K562 (cell line): Measurements from ENCODE around the gene SLC7A6. TPM values are rescaled to one million over a fixed set of nuclear protein-coding genes. Genes with fewer than 3 reads are reported as not detected.

Source experiments
- HNRNPH1 ChIP-seq: fragments of 200-400 bp; formaldehyde crosslinking; optimal IDR thresholded peaks from 2 replicates; pipeline ENCODE3; 2017; ENCODE audit warnings: low read depth, mild to moderate bottlenecking, low read length, moderate library complexity
- KDM1A ChIP-seq, 2 experiments: fragments of 450-650 bp; IDR thresholded peaks; 2 replicates each; pipeline ENCODE4 v1.6.1; 2016; ENCODE audit warnings: mild to moderate bottlenecking in 2 of 2
- L3MBTL2 ChIP-seq: fragments of 450-650 bp; IDR thresholded peaks from 2 replicates; pipeline ENCODE4 v1.6.1; 2016; ENCODE audit warnings: mild to moderate bottlenecking, moderate library complexity
- NFXL1 ChIP-seq: fragments of 450-650 bp; formaldehyde crosslinking; IDR thresholded peaks from 2 replicates; pipeline ENCODE4 v1.4.0; 2021; ENCODE audit warnings: mild to moderate bottlenecking
- POU5F1 ChIP-seq: fragments of 150-350 bp; IDR thresholded peaks from 2 replicates; pipeline ENCODE4 v1.6.1; 2014; ENCODE audit warnings: borderline replicate concordance, low read length, low read depth, mild to moderate bottlenecking; ENCODE audit not compliant: partially characterized antibody
- SMAD1 ChIP-seq: fragments of 150-350 bp; IDR thresholded peaks from 2 replicates; pipeline ENCODE4 v1.6.1; 2014; ENCODE audit warnings: low read length, low read depth; ENCODE audit not compliant: partially characterized antibody
- TAF1 ChIP-seq: IDR thresholded peaks from 2 replicates; pipeline ENCODE4 v1.6.1; 2011; ENCODE audit warnings: mild to moderate bottlenecking, low read length, moderate library complexity; ENCODE audit not compliant: insufficient read depth, control insufficient read depth, severe bottlenecking; ENCODE audit errors: extremely low read depth
- TBL1XR1 ChIP-seq, 2 experiments: IDR thresholded peaks; 2 replicates each; pipeline ENCODE4 v1.6.1; 2012; ENCODE audit warnings: improper control_type of control experiment in 2 of 2, low read length in 2 of 2, mild to moderate bottlenecking in 1 of 2
- TEAD1 ChIP-seq, 2 experiments: fragments of 450-650 bp in 1 of 2; sonication (generic) in 1 of 2; formaldehyde crosslinking; IDR thresholded peaks; 2 replicates each; pipeline versions ENCODE4 v1.4.0 to v1.8.0; 2020 to 2022; ENCODE audit warnings: mild to moderate bottlenecking in 2 of 2, missing genetic modification reagents in 1 of 2
- ZKSCAN1 ChIP-seq: fragments of 150-350 bp; IDR thresholded peaks from 2 replicates; pipeline ENCODE4 v1.6.1; 2016; ENCODE audit warnings: low read depth, low read length
- ZNF3 ChIP-seq: fragments of 250-450 bp; sonication (Bioruptor Pico); IDR thresholded peaks from 2 replicates; pipeline ENCODE4 v1.5.0; 2021; ENCODE audit warnings: mild to moderate bottlenecking, moderate library complexity
- polyA plus RNA-seq, 8 experiments: library from polyadenylated mRNA; depleted of rRNA in 4 of 8; stranded (reverse) in 5 of 8; unstranded in 3 of 8; fragments of >200 nt; fragmentation: Nextera tagmentation in 2 of 8; fragmentation: Illumina TruSeq in 1 of 8; extraction: Ambion mirVana in 2 of 8; extraction: Trizol in 1 of 8; gene quantifications; 2 replicates each; pipeline versions ENCODE4 v1.2.1 to v1.2.3, GENCODE V29; 2011 to 2014; ENCODE audit warnings: inconsistent platforms in 1 of 8, missing spikeins in 1 of 8
- total RNA-seq, 7 experiments: library from RNA; depleted of rRNA in 6 of 7; stranded (reverse); fragments of >200 nt in 6 of 7; fragmentation: Illumina TruSeq in 2 of 7; extraction: Trizol in 2 of 7; gene quantifications; 2 replicates each; pipeline versions ENCODE4 v1.2.1 to v1.2.3, GENCODE V29; 2011 to 2021; ENCODE audit warnings: low replicate concordance in 1 of 7
- TF ChIP-seq, protein P1 (sequence below): fragments of 450-650 bp; IDR thresholded peaks from 2 replicates; pipeline ENCODE4 v1.6.1; 2018; ENCODE audit not compliant: partially characterized antibody
- TF ChIP-seq, protein P2 (sequence below), 2 experiments: fragments of 450-650 bp; conservative IDR thresholded peaks; 2 replicates each; pipeline ENCODE4 v1.6.1; 2017; ENCODE audit warnings: mild to moderate bottlenecking in 2 of 2, moderate library complexity in 2 of 2
- TF ChIP-seq, protein P3 (sequence below): fragments of 450-650 bp; formaldehyde crosslinking; IDR thresholded peaks from 2 replicates; pipeline ENCODE4 v1.4.0; 2022; ENCODE audit warnings: missing genetic modification characterization
- TF ChIP-seq, protein P4 (sequence below), 2 experiments: fragments of 200-800 bp in 1 of 2; sonication (Bioruptor generic) in 1 of 2; sonication (generic) in 1 of 2; formaldehyde crosslinking in 1 of 2; IDR thresholded peaks in 1 of 2; conservative IDR thresholded peaks in 1 of 2; 2 replicates each; pipeline versions ENCODE4 v1.5.0 to v1.6.1; 2016 to 2020; ENCODE audit warnings: missing compliant biosample characterization in 1 of 2, missing genetic modification characterization in 1 of 2, missing genetic modification reagents in 1 of 2
- TF ChIP-seq, protein P5 (sequence below): sonication (generic); formaldehyde crosslinking; IDR thresholded peaks from 2 replicates; pipeline ENCODE4 v1.8.0; 2022; ENCODE audit warnings: missing genetic modification reagents, mild to moderate bottlenecking, moderate library complexity, borderline replicate concordance

Gene SLC7A6
- total and polyA plus RNA-seq, 9 of the 15 experiments (the other 6 are each of a cell fraction or from before 2014, with no cell fraction given): 12.6 to 60.1 (median 29.8) TPM

DNA sequence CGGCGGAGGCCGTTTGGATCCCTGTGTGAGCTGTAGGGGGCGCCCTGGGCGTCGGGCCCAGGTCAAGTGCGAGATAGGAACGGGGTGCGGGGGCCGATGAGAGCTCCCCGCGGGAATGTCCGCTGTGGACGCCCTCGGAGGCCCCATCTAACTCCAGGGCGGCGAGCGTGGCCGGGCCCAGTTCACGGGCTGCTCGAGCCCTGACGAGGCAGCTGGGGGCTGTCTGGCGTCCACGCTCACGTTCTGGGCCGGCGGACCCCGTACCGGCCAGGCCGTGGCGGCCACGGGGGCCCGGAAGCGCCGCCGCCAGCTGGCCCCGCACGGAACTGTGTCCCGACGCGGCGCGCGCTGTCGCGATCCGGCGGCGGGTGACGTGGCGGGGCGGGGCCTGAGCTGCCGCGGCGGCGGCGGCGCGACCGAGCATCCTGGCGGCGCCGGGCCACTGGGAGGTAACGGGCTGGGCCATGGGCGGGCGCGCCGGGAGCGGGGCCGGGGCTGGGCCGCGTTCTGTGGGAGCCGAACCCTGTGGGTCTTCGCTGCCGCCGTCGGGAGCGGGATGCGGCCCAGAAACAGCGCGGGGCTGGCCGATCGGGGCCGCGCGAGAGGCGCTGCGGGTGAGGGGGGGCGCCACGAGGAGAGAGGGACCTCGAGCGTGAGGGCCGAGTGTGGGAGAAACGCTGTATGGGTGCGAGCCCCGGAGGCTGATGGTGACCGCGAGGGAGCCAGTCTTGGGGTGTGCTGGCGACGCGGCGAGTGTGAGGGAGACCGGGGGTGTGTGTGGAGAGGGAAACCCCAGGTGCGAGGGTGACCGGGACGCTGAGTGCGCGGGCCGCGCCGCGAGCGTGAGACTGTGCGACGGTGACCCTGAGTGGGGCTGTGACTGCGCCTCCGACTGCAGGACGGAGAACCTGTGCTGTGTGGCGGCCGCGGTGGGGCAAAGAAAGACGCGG lies at the start of gene SLC7A6 (continued):
- TF ChIP-seq, protein P1, sequence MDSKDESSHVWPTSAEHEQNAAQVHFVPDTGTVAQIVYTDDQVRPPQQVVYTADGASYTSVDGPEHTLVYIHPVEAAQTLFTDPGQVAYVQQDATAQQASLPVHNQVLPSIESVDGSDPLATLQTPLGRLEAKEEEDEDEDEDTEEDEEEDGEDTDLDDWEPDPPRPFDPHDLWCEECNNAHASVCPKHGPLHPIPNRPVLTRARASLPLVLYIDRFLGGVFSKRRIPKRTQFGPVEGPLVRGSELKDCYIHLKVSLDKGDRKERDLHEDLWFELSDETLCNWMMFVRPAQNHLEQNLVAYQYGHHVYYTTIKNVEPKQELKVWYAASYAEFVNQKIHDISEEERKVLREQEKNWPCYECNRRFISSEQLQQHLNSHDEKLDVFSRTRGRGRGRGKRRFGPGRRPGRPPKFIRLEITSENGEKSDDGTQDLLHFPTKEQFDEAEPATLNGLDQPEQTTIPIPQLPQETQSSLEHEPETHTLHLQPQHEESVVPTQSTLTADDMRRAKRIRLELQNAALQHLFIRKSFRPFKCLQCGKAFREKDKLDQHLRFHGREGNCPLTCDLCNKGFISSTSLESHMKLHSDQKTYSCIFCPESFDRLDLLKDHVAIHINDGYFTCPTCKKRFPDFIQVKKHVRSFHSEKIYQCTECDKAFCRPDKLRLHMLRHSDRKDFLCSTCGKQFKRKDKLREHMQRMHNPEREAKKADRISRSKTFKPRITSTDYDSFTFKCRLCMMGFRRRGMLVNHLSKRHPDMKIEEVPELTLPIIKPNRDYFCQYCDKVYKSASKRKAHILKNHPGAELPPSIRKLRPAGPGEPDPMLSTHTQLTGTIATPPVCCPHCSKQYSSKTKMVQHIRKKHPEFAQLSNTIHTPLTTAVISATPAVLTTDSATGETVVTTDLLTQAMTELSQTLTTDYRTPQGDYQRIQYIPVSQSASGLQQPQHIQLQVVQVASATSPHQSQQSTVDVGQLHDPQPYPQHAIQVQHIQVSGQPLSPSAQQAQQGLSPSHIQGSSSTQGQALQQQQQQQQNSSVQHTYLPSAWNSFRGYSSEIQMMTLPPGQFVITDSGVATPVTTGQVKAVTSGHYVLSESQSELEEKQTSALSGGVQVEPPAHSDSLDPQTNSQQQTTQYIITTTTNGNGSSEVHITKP: peak; percentile 85
- TF ChIP-seq, protein P2, sequence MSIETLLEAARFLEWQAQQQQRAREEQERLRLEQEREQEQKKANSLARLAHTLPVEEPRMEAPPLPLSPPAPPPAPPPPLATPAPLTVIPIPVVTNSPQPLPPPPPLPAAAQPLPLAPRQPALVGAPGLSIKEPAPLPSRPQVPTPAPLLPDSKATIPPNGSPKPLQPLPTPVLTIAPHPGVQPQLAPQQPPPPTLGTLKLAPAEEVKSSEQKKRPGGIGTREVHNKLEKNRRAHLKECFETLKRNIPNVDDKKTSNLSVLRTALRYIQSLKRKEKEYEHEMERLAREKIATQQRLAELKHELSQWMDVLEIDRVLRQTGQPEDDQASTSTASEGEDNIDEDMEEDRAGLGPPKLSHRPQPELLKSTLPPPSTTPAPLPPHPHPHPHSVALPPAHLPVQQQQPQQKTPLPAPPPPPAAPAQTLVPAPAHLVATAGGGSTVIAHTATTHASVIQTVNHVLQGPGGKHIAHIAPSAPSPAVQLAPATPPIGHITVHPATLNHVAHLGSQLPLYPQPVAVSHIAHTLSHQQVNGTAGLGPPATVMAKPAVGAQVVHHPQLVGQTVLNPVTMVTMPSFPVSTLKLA (conservative IDR thresholded peaks at IDR 0.05): peak; percentile 35 to 85; a peak in 2 of 4 replicates
- TF ChIP-seq POU5F1 (no peak), SMAD1 (peak; percentile 20), TEAD1 (CRISPR knock-in tag; IDR thresholded peaks at IDR 0.05) (peak; percentile 47 to 62; a peak in 1 of 4 replicates), HNRNPH1 (no peak), ZNF3 (CRISPR knock-in tag) (no peak), TBL1XR1 (IDR thresholded peaks at IDR 0.05; ENCODE audit: low read length in 2 of 2) (no peak; a peak in 1 of 4 replicates), TAF1 (peak; percentile 49), NFXL1 (CRISPR knock-in tag) (no peak), L3MBTL2 (peak; percentile 82), KDM1A (IDR thresholded peaks at IDR 0.05) (no peak), ZKSCAN1 (no peak)
- TF ChIP-seq, protein P3, sequence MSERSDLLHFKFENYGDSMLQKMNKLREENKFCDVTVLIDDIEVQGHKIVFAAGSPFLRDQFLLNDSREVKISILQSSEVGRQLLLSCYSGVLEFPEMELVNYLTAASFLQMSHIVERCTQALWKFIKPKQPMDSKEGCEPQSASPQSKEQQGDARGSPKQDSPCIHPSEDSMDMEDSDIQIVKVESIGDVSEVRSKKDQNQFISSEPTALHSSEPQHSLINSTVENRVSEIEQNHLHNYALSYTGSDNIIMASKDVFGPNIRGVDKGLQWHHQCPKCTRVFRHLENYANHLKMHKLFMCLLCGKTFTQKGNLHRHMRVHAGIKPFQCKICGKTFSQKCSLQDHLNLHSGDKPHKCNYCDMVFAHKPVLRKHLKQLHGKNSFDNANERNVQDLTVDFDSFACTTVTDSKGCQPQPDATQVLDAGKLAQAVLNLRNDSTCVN (CRISPR knock-in tag): no peak
- TF ChIP-seq, protein P4, sequence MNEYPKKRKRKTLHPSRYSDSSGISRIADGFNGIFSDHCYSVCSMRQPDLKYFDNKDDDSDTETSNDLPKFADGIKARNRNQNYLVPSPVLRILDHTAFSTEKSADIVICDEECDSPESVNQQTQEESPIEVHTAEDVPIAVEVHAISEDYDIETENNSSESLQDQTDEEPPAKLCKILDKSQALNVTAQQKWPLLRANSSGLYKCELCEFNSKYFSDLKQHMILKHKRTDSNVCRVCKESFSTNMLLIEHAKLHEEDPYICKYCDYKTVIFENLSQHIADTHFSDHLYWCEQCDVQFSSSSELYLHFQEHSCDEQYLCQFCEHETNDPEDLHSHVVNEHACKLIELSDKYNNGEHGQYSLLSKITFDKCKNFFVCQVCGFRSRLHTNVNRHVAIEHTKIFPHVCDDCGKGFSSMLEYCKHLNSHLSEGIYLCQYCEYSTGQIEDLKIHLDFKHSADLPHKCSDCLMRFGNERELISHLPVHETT (CRISPR knock-in tag; conservative IDR thresholded peaks at IDR 0.05 in 1 of 2, IDR thresholded peaks at IDR 0.05 in 1 of 2): peak in 1 of 2 experiments; percentile 32; a peak in 1 of 4 replicates
- TF ChIP-seq, protein P5, sequence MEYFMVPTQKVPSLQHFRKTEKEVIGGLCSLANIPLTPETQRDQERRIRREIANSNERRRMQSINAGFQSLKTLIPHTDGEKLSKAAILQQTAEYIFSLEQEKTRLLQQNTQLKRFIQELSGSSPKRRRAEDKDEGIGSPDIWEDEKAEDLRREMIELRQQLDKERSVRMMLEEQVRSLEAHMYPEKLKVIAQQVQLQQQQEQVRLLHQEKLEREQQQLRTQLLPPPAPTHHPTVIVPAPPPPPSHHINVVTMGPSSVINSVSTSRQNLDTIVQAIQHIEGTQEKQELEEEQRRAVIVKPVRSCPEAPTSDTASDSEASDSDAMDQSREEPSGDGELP (CRISPR knock-in tag): peak; percentile 72
